ENCODE data around the gene LAMTOR4. TPM values are rescaled to one million over a fixed set of nuclear protein-coding genes. Genes with fewer than 3 reads are reported as not detected.
"Not testable (repeated sequence)": the region's sequence is repeated elsewhere in the genome, so short reads cannot be mapped to it uniquely, and the experiment has no call there.

Gene LAMTOR4
- total and polyA plus RNA-seq, 4 donors: 63.4 to 288 (median 187) TPM

- ATAC-seq (ENCODE audit: insufficient read depth, low FRiP score) (no peak), DNase-seq (peak in 1 of 3 donors; percentile 10)
- Histone ChIP-seq H3K9ac (ENCODE audit: insufficient read depth in 1 of 2, low read length in 2 of 2) (no peak overlapping the region), H3K27me3 (ENCODE audit: control insufficient read depth in 3 of 3, insufficient read depth in 3 of 3, low read length in 2 of 3) (no peaks in the 10 kb centered on the region), H3K27ac (ENCODE audit: low read depth in 1 of 2, low read length in 1 of 2) (no peak overlapping the region), H3K36me3 (ENCODE audit: control insufficient read depth in 4 of 4, insufficient read depth in 4 of 4, low read length in 4 of 4) (no peaks in the 10 kb centered on the region), H3K4me3 (peak overlapping the region; percentile 14), H3K4me1 (ENCODE audit: control insufficient read depth in 5 of 5, insufficient read depth in 5 of 5, low read length in 5 of 5) (peaks cover 0 to 7% (median 0%) of the 10 kb centered on the region in 5 donors), H3K9me3 (ENCODE audit: control insufficient read depth in 4 of 4, insufficient read depth in 3 of 4, low read length in 3 of 4) (no peaks in the 10 kb centered on the region)
- 50 to 55% methylated on average over 14 of the region's 14 CpGs for WGBS, 2 donors
- TF ChIP-seq, protein P1, sequence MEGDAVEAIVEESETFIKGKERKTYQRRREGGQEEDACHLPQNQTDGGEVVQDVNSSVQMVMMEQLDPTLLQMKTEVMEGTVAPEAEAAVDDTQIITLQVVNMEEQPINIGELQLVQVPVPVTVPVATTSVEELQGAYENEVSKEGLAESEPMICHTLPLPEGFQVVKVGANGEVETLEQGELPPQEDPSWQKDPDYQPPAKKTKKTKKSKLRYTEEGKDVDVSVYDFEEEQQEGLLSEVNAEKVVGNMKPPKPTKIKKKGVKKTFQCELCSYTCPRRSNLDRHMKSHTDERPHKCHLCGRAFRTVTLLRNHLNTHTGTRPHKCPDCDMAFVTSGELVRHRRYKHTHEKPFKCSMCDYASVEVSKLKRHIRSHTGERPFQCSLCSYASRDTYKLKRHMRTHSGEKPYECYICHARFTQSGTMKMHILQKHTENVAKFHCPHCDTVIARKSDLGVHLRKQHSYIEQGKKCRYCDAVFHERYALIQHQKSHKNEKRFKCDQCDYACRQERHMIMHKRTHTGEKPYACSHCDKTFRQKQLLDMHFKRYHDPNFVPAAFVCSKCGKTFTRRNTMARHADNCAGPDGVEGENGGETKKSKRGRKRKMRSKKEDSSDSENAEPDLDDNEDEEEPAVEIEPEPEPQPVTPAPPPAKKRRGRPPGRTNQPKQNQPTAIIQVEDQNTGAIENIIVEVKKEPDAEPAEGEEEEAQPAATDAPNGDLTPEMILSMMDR (IDR thresholded peaks at IDR 0.05; ENCODE audit: control extremely low read depth, extremely low read depth): no peak
Measured at GRCh38 chr7:100176096-100177044, 27.7 kb downstream of the LAMTOR4 start.

- H3K9ac ChIP-seq (ENCODE audit: insufficient read depth in 1 of 2, low read length in 2 of 2): no peak within 1 kb of the TSS
- H3K9me3 ChIP-seq (ENCODE audit: control insufficient read depth in 4 of 4, insufficient read depth in 3 of 4, low read length in 3 of 4): no peaks in the 10 kb centered on the region
- 3 to 5% methylated on average over 76 to 78 of the region's 78 CpGs for WGBS, 2 donors
- H3K4me1 ChIP-seq (ENCODE audit: control insufficient read depth in 5 of 5, insufficient read depth in 5 of 5, low read length in 5 of 5): peaks cover 0 to 7% (median 0%) of the 10 kb centered on the region in 5 donors
- peak; percentile 96 to 98 (median 97) for DNase-seq
- ATAC-seq (ENCODE audit: insufficient read depth, low FRiP score): peak; percentile 95
- H3K36me3 ChIP-seq (ENCODE audit: control insufficient read depth in 4 of 4, insufficient read depth in 4 of 4, low read length in 4 of 4): no peaks in the 10 kb centered on the region
- TF ChIP-seq, protein P1 (IDR thresholded peaks at IDR 0.05; ENCODE audit: control extremely low read depth, extremely low read depth): no peak
- H3K27ac ChIP-seq (ENCODE audit: low read depth in 1 of 2, low read length in 1 of 2): no peak within 1 kb of the TSS
- H3K27me3 ChIP-seq (ENCODE audit: control insufficient read depth in 3 of 3, insufficient read depth in 3 of 3, low read length in 2 of 3): no peaks in the 10 kb centered on the region
- H3K4me3 ChIP-seq: peak within 1 kb of the TSS; percentile 14
Measured at GRCh38 chr7:100177045-100178001, 28.6 kb downstream of the LAMTOR4 start, which contains the start of the genes GPC2 and STAG3. GPC2 (minus strand) TSS chr7:100177381; CDS start chr7:100177199, 182 bp downstream. STAG3 (plus strand) TSS chr7:100177918; CDS start chr7:100180557, 2,639 bp downstream.

GRCh38 chr7:100180084-100180483 is 31.4 kb downstream of the LAMTOR4 start:
- H3K36me3 ChIP-seq (ENCODE audit: control insufficient read depth in 4 of 4, insufficient read depth in 4 of 4, low read length in 4 of 4); H3K9me3 ChIP-seq (ENCODE audit: control insufficient read depth in 4 of 4, insufficient read depth in 3 of 4, low read length in 3 of 4); H3K27me3 ChIP-seq (ENCODE audit: control insufficient read depth in 3 of 3, insufficient read depth in 3 of 3, low read length in 2 of 3); H3K4me3 ChIP-seq; H3K4me1 ChIP-seq (ENCODE audit: control insufficient read depth in 5 of 5, insufficient read depth in 5 of 5, low read length in 5 of 5); DNase-seq; H3K9ac ChIP-seq (ENCODE audit: insufficient read depth in 1 of 2, low read length in 2 of 2); ATAC-seq (ENCODE audit: insufficient read depth, low FRiP score); H3K27ac ChIP-seq (ENCODE audit: low read depth in 1 of 2, low read length in 1 of 2): not testable (repeated sequence)
- 98 to 99% methylated on average over 3 of the region's 3 CpGs for WGBS, 2 donors

GRCh38 chr7:100182616-100183015 is 33.9 kb downstream of the LAMTOR4 start:
- ATAC-seq (ENCODE audit: insufficient read depth, low FRiP score); H3K9ac ChIP-seq (ENCODE audit: insufficient read depth in 1 of 2, low read length in 2 of 2); H3K9me3 ChIP-seq (ENCODE audit: control insufficient read depth in 4 of 4, insufficient read depth in 3 of 4, low read length in 3 of 4); DNase-seq; H3K4me3 ChIP-seq; H3K36me3 ChIP-seq (ENCODE audit: control insufficient read depth in 4 of 4, insufficient read depth in 4 of 4, low read length in 4 of 4); H3K27ac ChIP-seq (ENCODE audit: low read depth in 1 of 2, low read length in 1 of 2); H3K4me1 ChIP-seq (ENCODE audit: control insufficient read depth in 5 of 5, insufficient read depth in 5 of 5, low read length in 5 of 5); H3K27me3 ChIP-seq (ENCODE audit: control insufficient read depth in 3 of 3, insufficient read depth in 3 of 3, low read length in 2 of 3): not testable (repeated sequence)
- 88% methylated on average over 6 of the region's 6 CpGs for WGBS, 2 donors

DNA sequence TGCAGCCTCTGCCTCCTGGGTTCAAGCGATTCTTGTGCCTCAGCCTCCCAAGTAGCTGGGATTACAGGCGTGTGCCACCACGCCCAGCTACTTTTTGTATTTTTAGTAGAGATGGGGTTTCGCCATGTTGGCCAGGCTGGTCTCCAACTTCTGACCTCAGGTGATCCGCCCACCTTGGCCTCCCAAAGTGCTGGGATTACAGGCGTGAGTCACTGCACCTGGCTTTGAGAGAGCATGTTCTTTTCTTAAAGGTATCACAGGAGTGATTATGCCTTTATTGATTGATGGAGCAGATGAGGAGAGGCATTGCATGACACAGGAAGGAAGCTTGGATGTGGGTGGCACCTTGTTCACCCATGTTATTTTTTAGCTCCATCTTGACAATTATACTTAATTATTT is 34.4 kb downstream of the LAMTOR4 start:
- ATAC-seq (ENCODE audit: insufficient read depth, low FRiP score); H3K9me3 ChIP-seq (ENCODE audit: control insufficient read depth in 4 of 4, insufficient read depth in 3 of 4, low read length in 3 of 4); H3K36me3 ChIP-seq (ENCODE audit: control insufficient read depth in 4 of 4, insufficient read depth in 4 of 4, low read length in 4 of 4); H3K4me1 ChIP-seq (ENCODE audit: control insufficient read depth in 5 of 5, insufficient read depth in 5 of 5, low read length in 5 of 5); H3K4me3 ChIP-seq; H3K27ac ChIP-seq (ENCODE audit: low read depth in 1 of 2, low read length in 1 of 2); H3K27me3 ChIP-seq (ENCODE audit: control insufficient read depth in 3 of 3, insufficient read depth in 3 of 3, low read length in 2 of 3); H3K9ac ChIP-seq (ENCODE audit: insufficient read depth in 1 of 2, low read length in 2 of 2); DNase-seq: not testable (repeated sequence)
- WGBS, 2 donors: 91 to 97% methylated on average over 6 of the region's 6 CpGs
